T-helper 1 cell treated with Interleukin-12 subunit alpha and Interleukin-12 subunit beta and Interleukin-4 antibody, amounts not matched to agents 30 μg/mL and 1 μg/mL, for 36 hours (primary cell): Measurements from ENCODE around the gene FHIT.
"Not testable (repeated sequence)": the region's sequence is repeated elsewhere in the genome, so short reads cannot be mapped to it uniquely, and the experiment has no call there.

Source experiments
- H3K27ac Mint-ChIP-seq: one replicate; pipeline ENCODE4 v1.8.0; 2021; ENCODE audit warnings: mild to moderate bottlenecking, mixed read lengths
- H3K27me3 Mint-ChIP-seq: one replicate; pipeline ENCODE4 v1.8.0; 2021; ENCODE audit warnings: low read depth, mixed read lengths
- H3K36me3 Mint-ChIP-seq: one replicate; pipeline ENCODE4 v1.8.0; 2021; ENCODE audit warnings: low read depth, mixed read lengths
- H3K4me1 Mint-ChIP-seq: one replicate; pipeline ENCODE4 v1.8.0; 2021; ENCODE audit warnings: low read depth, mixed read lengths
- H3K4me3 Mint-ChIP-seq: one replicate; pipeline ENCODE4 v1.8.0; 2021; ENCODE audit warnings: mild to moderate bottlenecking, moderate library complexity, mixed read lengths
- H3K9me3 Mint-ChIP-seq: one replicate; pipeline ENCODE4 v1.8.0; 2021; ENCODE audit warnings: mixed read lengths

FHIT gene

DNA sequence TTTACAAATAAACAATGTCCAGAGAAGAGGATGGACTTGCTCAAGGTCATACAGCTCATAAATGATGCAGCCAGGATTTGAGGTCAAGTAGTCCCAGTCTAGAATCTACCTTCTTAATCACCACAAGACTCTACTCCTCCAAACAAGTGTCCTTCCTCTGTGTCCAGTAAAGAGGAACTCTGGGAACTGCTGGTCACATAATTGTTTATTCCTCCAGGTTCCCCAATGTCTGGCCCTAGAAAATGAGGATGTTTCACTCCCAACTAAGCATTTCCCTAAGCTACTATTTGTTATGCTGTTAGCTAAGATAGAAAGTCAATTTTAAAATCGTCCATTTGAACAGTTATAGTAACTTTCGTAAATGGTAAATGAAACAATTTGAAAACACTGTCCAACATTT, 192.4 kb downstream of the FHIT start:
- Mint-ChIP-seq H3K36me3 (no peaks in the 10 kb centered on the region), H3K9me3 (peaks cover 6% of the 10 kb centered on the region), H3K4me3 (no peak overlapping the region), H3K27me3 (no peaks in the 10 kb centered on the region), H3K4me1 (peaks cover 8% of the 10 kb centered on the region), H3K27ac (no peak overlapping the region)

DNA sequence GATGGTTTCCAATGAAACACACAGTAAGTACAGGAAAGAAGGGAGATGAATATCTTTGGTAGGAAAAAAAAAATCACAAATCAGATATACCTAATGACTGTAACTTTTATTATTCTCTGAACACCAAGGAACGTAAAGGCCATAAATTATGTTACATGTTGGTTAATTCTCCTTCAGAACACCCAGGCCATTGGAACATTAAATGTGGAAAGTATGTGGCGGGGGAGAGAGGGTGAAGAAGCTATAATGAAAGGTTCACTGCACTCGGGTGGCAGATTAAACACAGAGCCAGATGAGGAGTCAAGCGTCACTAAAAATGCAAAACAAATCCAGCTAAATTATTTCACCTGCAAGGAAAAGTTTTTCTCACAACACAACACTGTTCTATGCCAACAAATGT, 193.8 kb downstream of the FHIT start:
- Mint-ChIP-seq H3K9me3 (peaks cover 6% of the 10 kb centered on the region), H3K4me1 (peaks cover 8% of the 10 kb centered on the region), H3K36me3 (no peaks in the 10 kb centered on the region), H3K27me3 (no peaks in the 10 kb centered on the region), H3K27ac (no peak overlapping the region), H3K4me3 (no peak overlapping the region)

- H3K27ac Mint-ChIP-seq = no peak overlapping the region
- H3K4me1 Mint-ChIP-seq = peaks cover 3% of the 10 kb centered on the region
- H3K27me3 Mint-ChIP-seq = no peaks in the 10 kb centered on the region
- no peak overlapping the region for H3K4me3 Mint-ChIP-seq
- H3K36me3 Mint-ChIP-seq = no peaks in the 10 kb centered on the region
- peaks cover 6% of the 10 kb centered on the region for H3K9me3 Mint-ChIP-seq
These were observed 195.8 kb downstream of the FHIT start for GRCh38 chr3:61055447-61055846.

- Mint-ChIP-seq H3K36me3 (no peaks in the 10 kb centered on the region), H3K4me1 (no peaks in the 10 kb centered on the region), H3K4me3 (no peak overlapping the region), H3K27ac (no peak overlapping the region), H3K9me3 (peaks cover 6% of the 10 kb centered on the region), H3K27me3 (no peaks in the 10 kb centered on the region)
These were observed 197.3 kb downstream of the FHIT start for GRCh38 chr3:61053781-61054496.

- no peaks in the 10 kb centered on the region for H3K36me3 Mint-ChIP-seq
- H3K9me3 Mint-ChIP-seq = peaks cover 6% of the 10 kb centered on the region
- H3K4me3 Mint-ChIP-seq = no peak overlapping the region
These were observed 198.4 kb downstream of the FHIT start for GRCh38 chr3:61052851-61053250.

DNA sequence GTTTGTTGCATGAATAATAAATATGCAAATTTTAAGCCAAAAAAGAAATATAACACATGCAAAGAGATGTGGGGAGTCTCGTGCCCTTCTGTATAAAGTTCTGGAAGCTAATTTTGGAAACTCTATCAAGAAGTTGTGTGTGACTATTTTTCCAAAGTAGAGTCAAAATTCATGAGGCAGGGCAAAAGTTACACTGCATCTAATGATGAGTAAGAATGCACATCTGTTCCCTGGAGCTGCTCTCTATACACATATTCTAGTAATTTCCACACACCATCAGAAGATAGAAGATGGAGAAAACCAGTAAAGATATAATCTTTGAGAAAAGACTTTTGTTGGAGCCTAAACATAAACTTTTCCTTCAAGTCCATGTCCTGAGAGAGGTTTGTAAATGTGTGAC, 199.6 kb downstream of the FHIT start:
- Mint-ChIP-seq H3K27ac (no peak overlapping the region), H3K9me3 (peaks cover 12% of the 10 kb centered on the region), H3K36me3 (peaks cover 2% of the 10 kb centered on the region), H3K4me1 (no peaks in the 10 kb centered on the region), H3K27me3 (no peaks in the 10 kb centered on the region), H3K4me3 (no peak overlapping the region)

More at GRCh38 chr3:61052851-61053250, 198.4 kb downstream of the FHIT start:
- Mint-ChIP-seq H3K27ac (no peak overlapping the region), H3K4me1 (no peaks in the 10 kb centered on the region), H3K27me3 (no peaks in the 10 kb centered on the region)

GRCh38 chr3:61045169-61045568, 206.1 kb downstream of the FHIT start:
- not testable (repeated sequence) for H3K4me3 Mint-ChIP-seq, H3K36me3 Mint-ChIP-seq, H3K27me3 Mint-ChIP-seq, H3K4me1 Mint-ChIP-seq, H3K27ac Mint-ChIP-seq
- peaks cover 11% of the 10 kb centered on the region for H3K9me3 Mint-ChIP-seq

GRCh38 chr3:61043156-61043555, 208.1 kb downstream of the FHIT start:
- H3K27me3 Mint-ChIP-seq = no peaks in the 10 kb centered on the region
- H3K27ac Mint-ChIP-seq = no peak overlapping the region
- peaks cover 19% of the 10 kb centered on the region for H3K9me3 Mint-ChIP-seq
- peaks cover 2% of the 10 kb centered on the region for H3K36me3 Mint-ChIP-seq
- H3K4me3 Mint-ChIP-seq = no peak overlapping the region
- no peaks in the 10 kb centered on the region for H3K4me1 Mint-ChIP-seq

GRCh38 chr3:61040618-61041017, 210.6 kb downstream of the FHIT start:
- peaks cover 15% of the 10 kb centered on the region for H3K9me3 Mint-ChIP-seq
- no peaks in the 10 kb centered on the region for H3K4me1 Mint-ChIP-seq
- no peak overlapping the region for H3K4me3 Mint-ChIP-seq
- no peaks in the 10 kb centered on the region for H3K36me3 Mint-ChIP-seq
- H3K27ac Mint-ChIP-seq = no peak overlapping the region
- no peaks in the 10 kb centered on the region for H3K27me3 Mint-ChIP-seq

DNA sequence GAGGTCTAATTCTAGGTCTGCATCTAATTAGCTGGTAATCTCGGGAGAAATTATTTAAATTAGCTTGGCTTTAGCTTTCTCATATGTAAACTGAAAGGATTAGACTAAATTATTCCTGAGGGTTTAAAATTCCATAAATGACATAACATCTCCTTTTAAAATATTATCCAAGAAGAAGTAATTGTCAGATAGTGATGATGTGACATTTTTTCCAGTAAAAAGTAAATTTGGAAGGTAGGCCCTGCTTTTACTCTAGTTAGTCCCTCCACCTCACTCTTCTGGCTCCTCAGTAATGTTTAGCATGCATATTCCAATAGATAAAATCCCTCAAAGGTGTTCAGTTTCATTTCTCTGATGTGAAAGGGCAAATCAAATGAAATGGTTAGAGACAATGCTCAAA, 215.7 kb downstream of the FHIT start:
- no peak overlapping the region for H3K4me3 Mint-ChIP-seq
- no peaks in the 10 kb centered on the region for H3K27me3 Mint-ChIP-seq
- H3K27ac Mint-ChIP-seq = no peak overlapping the region
- no peaks in the 10 kb centered on the region for H3K4me1 Mint-ChIP-seq
- H3K9me3 Mint-ChIP-seq = peaks cover 17% of the 10 kb centered on the region
- no peaks in the 10 kb centered on the region for H3K36me3 Mint-ChIP-seq

- H3K4me1 Mint-ChIP-seq = no peaks in the 10 kb centered on the region
These were observed 218.3 kb downstream of the FHIT start for GRCh38 chr3:61032991-61033390.

GRCh38 chr3:61031503-61031902, 219.7 kb downstream of the FHIT start:
- Mint-ChIP-seq H3K4me1 (no peaks in the 10 kb centered on the region), H3K27ac (no peak overlapping the region), H3K4me3 (no peak overlapping the region), H3K27me3 (no peaks in the 10 kb centered on the region), H3K36me3 (no peaks in the 10 kb centered on the region), H3K9me3 (peaks cover 7% of the 10 kb centered on the region)

More at GRCh38 chr3:61032991-61033390, 218.3 kb downstream of the FHIT start:
- Mint-ChIP-seq H3K27me3 (no peaks in the 10 kb centered on the region), H3K27ac (no peak overlapping the region), H3K9me3 (peaks cover 7% of the 10 kb centered on the region), H3K4me3 (no peak overlapping the region), H3K36me3 (no peaks in the 10 kb centered on the region)

GRCh38 chr3:61030469-61031035, 220.7 kb downstream of the FHIT start:
- Mint-ChIP-seq H3K4me1 (no peaks in the 10 kb centered on the region), H3K27me3 (no peaks in the 10 kb centered on the region)

GRCh38 chr3:61029194-61029593, 222.1 kb downstream of the FHIT start:
- no peaks in the 10 kb centered on the region for H3K36me3 Mint-ChIP-seq
- no peak overlapping the region for H3K4me3 Mint-ChIP-seq
- H3K27me3 Mint-ChIP-seq = no peaks in the 10 kb centered on the region
- H3K9me3 Mint-ChIP-seq = peaks cover 5% of the 10 kb centered on the region
- no peak overlapping the region for H3K27ac Mint-ChIP-seq
- no peaks in the 10 kb centered on the region for H3K4me1 Mint-ChIP-seq

More at GRCh38 chr3:61030469-61031035, 220.7 kb downstream of the FHIT start:
- H3K4me3 Mint-ChIP-seq = no peak overlapping the region
- H3K36me3 Mint-ChIP-seq = no peaks in the 10 kb centered on the region
- peaks cover 7% of the 10 kb centered on the region for H3K9me3 Mint-ChIP-seq
- no peak overlapping the region for H3K27ac Mint-ChIP-seq

DNA sequence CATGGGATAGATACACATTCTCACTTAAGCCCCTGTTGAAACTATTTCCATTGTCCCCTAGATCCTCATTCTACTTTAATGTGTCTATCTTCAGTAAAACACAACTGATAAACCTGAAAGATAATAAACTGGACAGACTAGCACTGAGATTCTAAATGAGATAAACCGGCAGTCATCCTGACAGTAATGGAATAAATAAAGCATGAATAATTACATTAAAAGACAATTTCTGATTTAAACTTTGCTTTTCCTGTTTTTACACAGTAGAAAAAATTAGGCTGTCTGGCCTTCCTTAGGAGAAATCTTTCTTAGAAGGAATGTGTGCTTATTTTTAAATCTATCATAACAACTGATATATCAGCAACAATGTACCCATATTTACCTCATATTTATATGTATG, 232.4 kb downstream of the FHIT start:
- Mint-ChIP-seq H3K27me3 (no peaks in the 10 kb centered on the region), H3K27ac (no peak overlapping the region), H3K9me3 (peaks cover 23% of the 10 kb centered on the region), H3K4me1 (no peaks in the 10 kb centered on the region), H3K4me3 (no peak overlapping the region), H3K36me3 (peaks cover 3% of the 10 kb centered on the region)
